Endothelial cell of umbilical vein (primary cell): ENCODE data around the gene MMD. TPM values are rescaled to one million over a fixed set of nuclear protein-coding genes. Genes with fewer than 3 reads are reported as not detected.
A peak's percentile ranks its signal among the peaks of the same experiment; 100 is the strongest.

Experiments
- Bru-seq: library from RNA; stranded (reverse); fragments of 400-500 nt; gene quantifications from one replicate; lab custom pipeline; 2021; lab: Mats Ljungman, UMichigan
- BruChase-seq, 2 experiments: library from RNA; stranded (reverse); fragments of 400-500 nt; gene quantifications; one replicate each; lab custom pipeline; 2021; lab: Mats Ljungman, UMichigan
- BruUV-seq: library from RNA; stranded (reverse); fragments of 400-500 nt; replicated peaks from 2 replicates; lab custom pipeline; 2021; lab: Mats Ljungman, UMichigan
- CTCF ChIA-PET: fragments of 300-600, 350-600 bp; sonication (Branson Sonifier 250); formaldehyde crosslinking; loops from one replicate; lab custom pipeline; 2021; ENCODE audit warnings: antibody characterized with exemption, inconsistent platforms; lab: Charles Lee
- POLR2A ChIA-PET: fragments of 300-600, 350-600 bp; sonication (Branson Sonifier 250); formaldehyde crosslinking; loops from one replicate; lab custom pipeline; 2021; ENCODE audit warnings: antibody characterized with exemption, inconsistent platforms; lab: Charles Lee
- DNase-seq: peaks from one replicate; pipeline ENCODE4 v3.0.0-alpha.2; 2011; ENCODE audit warnings: low read depth, low spot score
- FAIRE-seq: peaks from 2 replicates; lab custom pipeline; 2011; peaks lifted over from hg19 to GRCh38; lab: Jason Lieb, UNC
- H2AFZ ChIP-seq: 2 replicates; pipeline ENCODE4 v1.6.0; 2012; ENCODE audit warnings: low read depth, low read length, control low read depth, inconsistent platforms
- H3K27ac ChIP-seq: 2 replicates; pipeline ENCODE4 v1.5.1; 2011; ENCODE audit warnings: low read depth, mild to moderate bottlenecking, control low read depth, low read length, moderate library complexity; ENCODE audit not compliant: insufficient read depth
- H3K27me3 ChIP-seq, 2 experiments: 2 replicates each; pipeline versions ENCODE4 v1.6.0 to v1.6.1; 2011; ENCODE audit warnings: low read length in 2 of 2, mixed read lengths in 1 of 2; ENCODE audit not compliant: control insufficient read depth in 2 of 2, insufficient read depth in 2 of 2
- H3K36me3 ChIP-seq, 2 experiments: 2 replicates in 1 of 2; 3 replicates in 1 of 2; pipeline ENCODE4 v1.5.1; 2011; ENCODE audit warnings: low read length in 2 of 2, mild to moderate bottlenecking in 1 of 2, moderate library complexity in 1 of 2; ENCODE audit not compliant: control insufficient read depth in 2 of 2, insufficient read depth in 2 of 2; ENCODE audit errors: extremely low read depth in 1 of 2
- H3K4me1 ChIP-seq: 3 replicates; pipeline ENCODE4 v1.5.1; 2011; ENCODE audit warnings: mild to moderate bottlenecking, low read length; ENCODE audit not compliant: control insufficient read depth, insufficient read depth; ENCODE audit errors: extremely low read depth
- H3K4me2 ChIP-seq: 2 replicates; pipeline ENCODE4 v1.6.1; 2011; ENCODE audit warnings: low read length, control low read depth, mixed read lengths; ENCODE audit not compliant: insufficient read depth
- H3K4me3 ChIP-seq, 3 experiments: fragments of 200-600 bp in 1 of 3; sonication (generic), shearing (Covaris generic) in 1 of 3; replicated peaks in 1 of 3; 2 replicates each; pipeline ENCODE4 v1.5.1; 2011 to 2016; ENCODE audit warnings: control low read depth in 3 of 3, low read length in 3 of 3, mild to moderate bottlenecking in 2 of 3, inconsistent platforms in 1 of 3, low read depth in 1 of 3, moderate library complexity in 1 of 3; ENCODE audit not compliant: insufficient read depth in 1 of 3
- H3K79me2 ChIP-seq: 2 replicates; pipeline ENCODE4 v1.6.0; 2012; ENCODE audit warnings: low read length, inconsistent platforms; ENCODE audit not compliant: control insufficient read depth, insufficient read depth
- H3K9ac ChIP-seq: replicated peaks from 2 replicates; pipeline ENCODE3; 2011; ENCODE audit warnings: low read length, control low read depth; ENCODE audit not compliant: insufficient read depth; ENCODE audit errors: extremely low read depth
- H3K9me1 ChIP-seq: replicated peaks from 3 replicates; pipeline ENCODE4 v1.6.0; 2011; ENCODE audit warnings: mild to moderate bottlenecking, low read length; ENCODE audit not compliant: control insufficient read depth, insufficient read depth; ENCODE audit errors: extremely low read depth
- H3K9me3 ChIP-seq: replicated peaks from 2 replicates; pipeline ENCODE4 v1.5.1; 2012; ENCODE audit warnings: low read length, inconsistent platforms; ENCODE audit not compliant: control insufficient read depth, insufficient read depth
- H4K20me1 ChIP-seq: replicated peaks from 2 replicates; pipeline ENCODE3; 2011; ENCODE audit warnings: mild to moderate bottlenecking, low read length; ENCODE audit not compliant: control insufficient read depth, insufficient read depth; ENCODE audit errors: extremely low read depth
- CTCF ChIP-seq, 2 donors: IDR thresholded peaks; 1 replicate in 1 of 2; 2 replicates in 1 of 2; pipeline ENCODE4 v1.5.1; 2011; ENCODE audit warnings: low read length in 2 of 2, mild to moderate bottlenecking in 2 of 2, moderate library complexity in 2 of 2, control low read depth in 1 of 2, inconsistent platforms in 1 of 2, low read depth in 1 of 2; ENCODE audit not compliant: insufficient read depth in 1 of 2; ENCODE audit errors: extremely low read depth in 1 of 2
- EZH2 ChIP-seq: IDR thresholded peaks from 2 replicates; pipeline ENCODE4 v1.6.1; 2012; ENCODE audit warnings: borderline replicate concordance, low read depth, mild to moderate bottlenecking, moderate library complexity, low read length, inconsistent platforms; ENCODE audit not compliant: severe bottlenecking
- FOS ChIP-seq: IDR thresholded peaks from 2 replicates; pipeline ENCODE4 v1.6.1; 2011; ENCODE audit warnings: mild to moderate bottlenecking, low read length, moderate library complexity, borderline replicate concordance; ENCODE audit not compliant: insufficient read depth
- GATA2 ChIP-seq: IDR thresholded peaks from 2 replicates; pipeline ENCODE4 v1.7.0; 2011; ENCODE audit warnings: low read depth, mild to moderate bottlenecking, moderate library complexity, mixed read lengths, low read length; ENCODE audit not compliant: insufficient read length, insufficient read depth
- JUN ChIP-seq: IDR thresholded peaks from 2 replicates; pipeline ENCODE4 v1.6.1; 2011; ENCODE audit warnings: borderline replicate concordance, low read depth; ENCODE audit not compliant: insufficient read length, insufficient read depth
- MAX ChIP-seq: IDR thresholded peaks from 2 replicates; pipeline ENCODE4 v1.6.1; 2011; ENCODE audit not compliant: insufficient read depth, insufficient read length
- MYC ChIP-seq: IDR thresholded peaks from one replicate; pipeline ENCODE4 v1.6.1; 2011; ENCODE audit warnings: mild to moderate bottlenecking, low read depth, low read length
- POLR2A ChIP-seq: IDR thresholded peaks from 2 replicates; pipeline ENCODE4 v1.6.1; 2012; ENCODE audit warnings: low read depth, mild to moderate bottlenecking, control low read depth, low read length
- POLR2AphosphoS5 ChIP-seq: IDR thresholded peaks from 2 replicates; pipeline ENCODE4 v1.6.1; 2012; ENCODE audit warnings: low read depth, mild to moderate bottlenecking, control low read depth, low read length, moderate library complexity; ENCODE audit not compliant: insufficient read depth
- dilution Hi-C: fragments of 300-500 bp; cut with MboI; formaldehyde crosslinking; loops from one replicate; pipeline ENCODE4 v1.15.0; 2019; ENCODE audit warnings: low sequenced_read_pairs; ENCODE audit not compliant: extremely low pct_ligation_motif_present
- intact Hi-C: fragments of 100-400 bp; cut with micrococcal nuclease; formaldehyde crosslinking; loops from one replicate; pipeline ENCODE4 v1.10.0; 2022
- long read RNA-seq: library from polyadenylated mRNA; stranded (forward); transcript quantifications from one replicate; pipeline ENCODE4 v2.0.0, GENCODE V29; 2021
- polyA minus RNA-seq, 3 experiments: library from RNA; depleted of rRNA, polyadenylated mRNA; stranded (reverse); fragments of >200 nt; gene quantifications; 1 replicate in 1 of 3; 2 replicates in 2 of 3; pipeline ENCODE4 v1.2.3, GENCODE V29; 2011
- polyA plus RNA-seq, 4 experiments: library from polyadenylated mRNA; depleted of rRNA in 3 of 4; stranded (reverse) in 3 of 4; unstranded in 1 of 4; fragments of >200 nt; gene quantifications; 2 replicates each; pipeline versions ENCODE4 v1.2.1 to v1.2.3, GENCODE V29; 2011 to 2012; ENCODE audit warnings: missing spikeins in 1 of 4
- total RNA-seq: library from RNA; stranded (reverse); gene quantifications from 2 replicates; pipeline ENCODE4 v1.2.3, GENCODE V29; 2021

Gene MMD
- total RNA-seq = 9.3 TPM in 2 replicates
- 5.6 and 5.7 TPM in 2 replicates for polyA plus RNA-seq
- 4.7 and 4.8 TPM in 2 replicates for polyA plus RNA-seq (2011; cell fraction: cytosol; rRNA removed)
- polyA plus RNA-seq (2011; cell fraction: nucleus; rRNA removed) = 2.3 and 2.9 TPM in 2 replicates
- polyA plus RNA-seq (2012) = 9.3 and 9.7 TPM in 2 replicates
- 3.4 and 6.9 TPM in 2 replicates for polyA minus RNA-seq
- polyA minus RNA-seq (2011; cell fraction: cytosol; rRNA and poly(A)+ RNA removed) = 1.7 TPM
- polyA minus RNA-seq (2011; cell fraction: nucleus; rRNA and poly(A)+ RNA removed) = 1.8 and 3.8 TPM in 2 replicates
- percentile 49 among the genes with signal in this experiment for Bru-seq, nascent RNA
- BruChase-seq, experiment 1, labeled RNA remaining after a 6-hour chase = percentile 66 among the genes with signal in this experiment
- percentile 53 among the genes with signal in this experiment for BruChase-seq, experiment 2, labeled RNA remaining after a 2-hour chase
- long read RNA-seq, transcript MMD-201 (7 exons, 2,735 nt) = major isoform, 19 of 23 reads
- long read RNA-seq, partial matches to known transcripts = 0 of 23 reads
- long read RNA-seq, other reads (novel, unspliced or antisense) = 2 of 23 reads

- peaks cover 13% of the 10 kb centered on the region for H3K4me1 ChIP-seq
- FAIRE-seq (no peak), DNase-seq (no peak)
- ChIA-PET CTCF (interaction anchor here (0.7 to 1.3 kb wide), 3 partner anchors 20 to 93 kb away, joined by 3 to 6 read pairs (median 3); no protein-coding TSS in a partner anchor), POLR2A (no interaction called here)
- peak within 1 kb of the TSS; percentile 100 for H2AFZ ChIP-seq
- H3K27ac ChIP-seq = peak within 1 kb of the TSS; percentile 61
- peak within 1 kb of the TSS; percentile 97 for H3K4me2 ChIP-seq
- no peaks in the 10 kb centered on the region for H4K20me1 ChIP-seq
- peak within 1 kb of the TSS; percentile 78 for H3K9ac ChIP-seq
- peak within 1 kb of the TSS; percentile 89 to 97 (median 92) for H3K4me3 ChIP-seq
- TF ChIP-seq EZH2 (no peak), POLR2AphosphoS5 (peak; percentile 37)
- H3K79me2 ChIP-seq = no peaks in the 10 kb centered on the region
- no peaks in the 10 kb centered on the region for H3K9me3 ChIP-seq
- no peaks in the 10 kb centered on the region for H3K36me3 ChIP-seq
- TSS peak; percentile 30 for BruUV-seq
- dilution Hi-C loops = no loop called here
- H3K27me3 ChIP-seq = peaks cover 8 to 28% of the 10 kb centered on the region in 2 experiments
- intact Hi-C loops = loop anchor here (2.0 to 10.0 kb wide), 4 partner anchors 31 to 331 kb away; partner anchors contain the start of genes PCTP and SMIM36
- H3K9me1 ChIP-seq = no peaks in the 10 kb centered on the region
Measured at GRCh38 chr17:55421179-55421934, at the start of gene MMD. TSS of gene MMD (minus strand) at chr17:55421835. CDS start at chr17:55421695, 140 bp downstream.

- POLR2A ChIA-PET = no interaction called here
- Histone ChIP-seq H4K20me1 (no peaks in the 10 kb centered on the region), H3K9me3 (no peaks in the 10 kb centered on the region), H3K27ac (no peak overlapping the region), H3K79me2 (no peaks in the 10 kb centered on the region), H3K9me1 (no peaks in the 10 kb centered on the region), H3K9ac (no peak overlapping the region), H3K4me3 (no peak overlapping the region), H3K36me3 (no peaks in the 10 kb centered on the region), H3K4me1 (no peaks in the 10 kb centered on the region), H3K4me2 (no peak overlapping the region), H2AFZ (no peak overlapping the region), H3K27me3 (no peaks in the 10 kb centered on the region)
- DNase-seq (no peak), FAIRE-seq (no peak)
- dilution Hi-C loops (no loop called here), intact Hi-C loops (no loop called here)
- TF ChIP-seq GATA2 (no peak), MAX (no peak), CTCF (IDR thresholded peaks at IDR 0.05; ENCODE audit: extremely low read depth in 1 of 2, insufficient read depth in 1 of 2, low read depth in 1 of 2, low read length in 2 of 2) (no peak), EZH2 (no peak), MYC (no peak), FOS (no peak), JUN (no peak), POLR2A (no peak), POLR2AphosphoS5 (no peak)
- CTCF ChIA-PET = interaction anchor here (0.9 to 1.3 kb wide), 3 partner anchors 15 to 48 kb away, joined by 3 read pairs; no protein-coding TSS in a partner anchor
- BruUV-seq = no TSS peak
Measured at GRCh38 chr17:55466671-55467070, 45.0 kb upstream of the MMD start.
